Right ventricle myocardium superior (tissue), 1 donor: ENCODE data around the gene SLC5A2. TPM values are rescaled to one million over a fixed set of nuclear protein-coding genes. Genes with fewer than 3 reads are reported as not detected.
"Not testable (repeated sequence)": the region's sequence is repeated elsewhere in the genome, so short reads cannot be mapped to it uniquely, and the experiment has no call there.

Experiments
- ATAC-seq: fragments of 200-7000 bp; cut with Tn5 transposase; one replicate; pipeline ENCODE4 v1.9.1; 2020; ENCODE audit warnings: mild to moderate bottlenecking; ENCODE audit not compliant: poor library complexity
- DNase-seq: peaks from one replicate; pipeline ENCODE4 v3.0.0-alpha.2; 2020
- intact Hi-C: fragments of 100-400 bp; cut with DNase I; formaldehyde crosslinking; loops from one replicate; pipeline ENCODE4 v1.11.2; 2022
- total RNA-seq: library from RNA; stranded (reverse); fragmentation: NEBNext Ultra II Directional; extraction: Animal tissue kit (Norgen Biotek cat#: 25700); gene quantifications from one replicate; pipeline ENCODE4 v1.2.1, GENCODE V29; 2021
- donor health status: DM: no; HTN: yes; CAD: no; lungs with severe emphysema.

SLC5A2 gene
- total RNA-seq, 1 donor from 2014 or later, result not detected

GRCh38 chr16:31488468-31489297, 5.8 kb downstream of the SLC5A2 start:
- DNase-seq, result no peak
- intact Hi-C loops, result no loop called here
- ATAC-seq, result peak; percentile 46

GRCh38 chr16:31489298-31489564, 6.3 kb downstream of the SLC5A2 start:
- ATAC-seq (no peak), DNase-seq (no peak)
- intact Hi-C loops, result no loop called here

DNA sequence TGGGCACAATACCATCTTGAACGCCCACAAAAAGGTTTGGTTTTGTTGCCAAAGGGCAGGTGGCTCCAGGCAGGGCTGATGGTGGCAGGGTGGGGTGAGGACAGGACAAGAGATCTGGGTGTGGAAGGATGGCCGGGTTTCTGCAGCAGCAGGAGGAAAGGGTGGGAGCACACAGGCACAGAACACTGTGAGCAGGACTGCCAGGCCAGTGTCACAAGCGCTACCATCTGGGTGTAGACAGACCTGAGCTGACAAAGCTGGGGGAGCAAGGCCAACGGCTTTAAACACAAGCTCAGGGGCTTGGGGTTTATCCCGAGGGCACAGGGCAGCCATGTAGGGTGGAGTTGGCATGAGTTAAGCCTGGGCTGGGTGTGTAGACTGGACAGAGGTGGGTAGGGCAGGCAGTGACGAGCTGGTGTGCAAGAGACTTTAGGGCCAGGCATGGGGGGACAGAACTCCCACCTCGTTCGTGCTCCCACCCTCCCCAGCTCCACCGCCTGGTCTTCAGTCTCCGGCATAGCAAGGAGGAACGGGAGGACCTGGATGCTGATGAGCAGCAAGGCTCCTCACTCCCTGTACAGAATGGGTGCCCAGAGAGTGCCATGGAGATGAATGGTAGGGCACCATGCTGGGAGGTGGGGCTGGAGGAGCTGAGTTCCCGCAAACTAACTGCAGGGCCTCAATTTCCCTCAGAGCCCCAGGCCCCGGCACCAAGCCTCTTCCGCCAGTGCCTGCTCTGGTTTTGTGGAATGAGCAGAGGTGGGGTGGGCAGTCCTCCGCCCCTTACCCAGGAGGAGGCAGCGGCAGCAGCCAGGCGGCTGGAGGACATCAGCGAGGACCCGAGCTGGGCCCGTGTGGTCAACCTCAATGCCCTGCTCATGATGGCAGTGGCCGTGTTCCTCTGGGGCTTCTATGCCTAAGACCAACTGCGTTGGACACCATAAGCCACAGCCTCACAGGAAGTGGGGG, 7.0 kb downstream of the SLC5A2 start:
- DNase-seq (no peak), ATAC-seq (no peak)
- intact Hi-C loops, result no loop called here

- no peak for DNase-seq
- ATAC-seq, result no peak
- intact Hi-C loops, result no loop called here
These were observed 9.0 kb downstream of the SLC5A2 start for GRCh38 chr16:31491778-31492418.

- DNase-seq (no peak), ATAC-seq (no peak)
- intact Hi-C loops, result no loop called here
These were observed 10.7 kb downstream of the SLC5A2 start for GRCh38 chr16:31493506-31494125.

DNA sequence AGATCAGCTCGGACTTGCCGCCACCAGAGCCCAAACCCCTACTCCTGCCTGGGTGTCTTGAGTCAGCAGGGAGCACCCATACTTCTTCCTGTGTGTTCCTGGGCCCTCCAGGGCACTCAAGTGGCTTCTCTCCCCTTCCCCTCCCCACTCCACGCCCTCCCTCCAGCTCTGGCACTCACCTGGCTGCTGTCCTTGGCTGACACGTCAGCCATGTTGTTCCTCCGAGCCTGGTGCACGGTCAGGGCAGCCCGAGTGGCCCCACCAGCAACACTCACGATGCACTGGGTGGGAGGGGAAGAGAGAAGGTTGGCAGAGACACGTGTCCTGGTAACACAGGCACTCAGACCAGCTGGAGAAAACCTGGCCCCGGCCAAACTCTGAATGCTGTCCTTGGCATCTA, 13.7 kb downstream of the SLC5A2 start:
- intact Hi-C loops, result no loop called here
- no peak for DNase-seq
- no peak for ATAC-seq

GRCh38 chr16:31498493-31498892, 15.6 kb downstream of the SLC5A2 start:
- DNase-seq (no peak), ATAC-seq (no peak)
- intact Hi-C loops, result no loop called here

- ATAC-seq, result no peak
- DNase-seq, result no peak
- intact Hi-C loops, result no loop called here
These were observed 17.0 kb downstream of the SLC5A2 start for GRCh38 chr16:31499928-31500327.

GRCh38 chr16:31501226-31501965, 18.5 kb downstream of the SLC5A2 start:
- no peak for ATAC-seq

DNA sequence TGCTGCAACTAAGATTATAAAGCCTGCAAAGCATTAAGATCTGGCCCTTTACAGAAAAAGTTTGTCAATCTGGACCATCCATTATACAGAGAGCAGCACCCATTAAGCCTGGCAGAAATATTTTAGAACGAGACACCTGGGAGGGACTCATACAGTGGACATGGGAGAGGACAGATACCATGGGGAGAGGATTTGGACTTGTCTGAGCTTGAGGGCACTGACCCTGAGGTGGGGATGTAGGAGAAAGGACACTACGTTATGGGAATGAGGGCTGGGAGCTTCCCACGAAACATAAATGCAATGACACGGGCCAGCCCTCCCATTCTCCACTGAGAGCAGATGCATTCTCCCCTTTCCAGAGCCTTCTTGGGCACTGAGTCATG, 19.0 kb downstream of the SLC5A2 start:
- ATAC-seq, result no peak
- intact Hi-C loops, result no loop called here
- no peak for DNase-seq

More at GRCh38 chr16:31501226-31501965, 18.5 kb downstream of the SLC5A2 start:
- intact Hi-C loops, result no loop called here
- no peak for DNase-seq

DNA sequence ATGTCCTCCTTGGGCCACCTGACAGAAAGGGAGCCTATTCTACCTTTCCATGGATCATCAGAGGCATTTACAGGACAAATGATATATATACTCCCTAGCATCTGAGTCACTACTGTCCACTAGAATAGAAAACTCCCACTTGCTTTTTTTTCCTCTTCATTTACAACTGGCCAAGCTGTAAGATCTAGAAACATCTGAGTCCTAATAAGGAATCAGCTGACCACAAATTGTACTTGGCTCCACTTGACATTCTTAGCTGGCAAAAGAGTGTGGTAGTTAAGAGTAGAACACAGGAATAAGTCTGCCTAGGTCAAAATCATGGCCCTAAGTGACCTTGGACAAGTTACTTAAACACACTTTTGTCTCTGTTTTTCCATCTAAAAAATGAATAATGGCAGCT, 20.1 kb downstream of the SLC5A2 start:
- DNase-seq, result no peak
- intact Hi-C loops, result no loop called here
- ATAC-seq, result no peak

DNA sequence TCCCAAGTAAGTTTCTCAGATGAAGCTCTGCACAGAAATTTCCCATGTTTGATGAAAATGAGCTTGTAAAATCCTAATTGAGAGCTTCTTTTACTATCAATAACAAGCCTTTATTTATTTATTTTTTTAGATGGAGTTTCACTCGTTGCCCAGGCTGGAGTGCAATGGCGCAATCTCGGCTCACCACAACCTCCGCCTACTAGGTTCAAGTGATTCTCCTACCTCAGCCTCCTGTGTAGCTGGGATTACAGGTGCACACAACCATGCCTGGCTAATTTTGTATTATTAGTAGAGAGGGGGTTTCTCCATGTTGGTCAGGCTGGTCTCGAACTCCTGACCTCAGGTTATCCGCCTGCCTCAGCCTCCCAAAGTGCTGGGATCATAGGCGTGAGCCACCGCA, 20.6 kb downstream of the SLC5A2 start:
- DNase-seq, intact Hi-C loops, ATAC-seq: not testable (repeated sequence)

DNA sequence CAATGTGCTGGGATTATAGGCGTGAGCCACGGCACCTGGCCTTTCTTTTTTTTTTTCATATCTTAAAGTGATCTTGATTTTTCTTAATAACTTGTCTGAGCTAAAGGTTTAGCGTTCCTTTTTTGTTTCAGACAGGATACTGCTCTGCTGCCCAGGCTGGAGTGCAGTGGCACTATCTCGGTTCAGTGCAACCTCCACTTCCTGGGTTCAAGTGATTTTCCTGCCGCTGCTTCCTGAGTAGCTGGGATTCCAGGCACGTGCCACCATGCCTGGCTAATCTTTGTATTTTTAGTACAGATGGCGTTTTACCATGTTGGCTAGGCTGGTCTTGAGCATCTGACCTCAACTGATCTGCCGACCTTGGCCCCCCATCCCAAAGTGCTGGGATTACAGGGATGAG, 21.2 kb downstream of the SLC5A2 start:
- DNase-seq, result no peak
- no peak for ATAC-seq
- intact Hi-C loops, result no loop called here

DNA sequence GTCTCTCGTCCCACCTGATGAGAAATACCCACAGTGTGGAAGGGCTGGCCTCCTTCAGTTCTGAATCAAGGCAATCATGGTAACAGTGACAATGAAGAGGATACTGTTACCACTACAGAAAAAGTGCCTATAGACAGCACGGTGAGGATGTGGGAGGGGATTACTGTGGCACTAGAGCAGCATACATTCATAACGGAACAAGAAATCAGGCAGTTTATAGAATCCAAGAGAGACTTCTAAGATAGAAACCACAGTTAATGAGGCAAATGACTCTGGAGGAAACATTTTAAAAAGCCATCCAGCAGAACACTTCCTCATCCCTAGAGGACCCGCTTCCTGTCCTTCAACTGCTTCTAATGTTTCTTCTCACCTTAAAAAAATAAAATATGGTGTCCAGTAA, 22.6 kb downstream of the SLC5A2 start:
- ATAC-seq (no peak), DNase-seq (no peak)
- intact Hi-C loops, result no loop called here

DNA sequence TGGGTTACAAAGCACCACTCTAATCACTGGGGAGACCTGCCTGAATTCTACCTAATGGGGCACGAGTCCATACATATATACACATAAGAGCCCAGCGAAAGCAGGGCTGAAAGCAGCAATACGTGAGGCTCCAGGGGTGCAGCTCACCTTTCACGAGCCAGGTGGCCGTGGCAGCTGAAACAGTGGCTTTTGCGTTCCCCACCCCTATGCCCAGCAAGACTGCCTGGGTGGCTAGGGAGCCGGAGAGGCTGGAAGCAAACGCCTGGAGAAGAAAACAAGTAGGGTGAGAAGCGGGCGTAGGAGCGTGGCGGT, 24.6 kb downstream of the SLC5A2 start:
- intact Hi-C loops, result no loop called here
- no peak for DNase-seq
- ATAC-seq, result no peak

GRCh38 chr16:31507929-31508705, 25.2 kb downstream of the SLC5A2 start, which contains the start of gene RUSF1:
Gene RUSF1, minus strand, starts transcription at chr16:31508391. Its CDS starts 18 bp downstream, at chr16:31508373.
- peak; percentile 99 for ATAC-seq
- intact Hi-C loops, result no loop called here
- peak; percentile 97 for DNase-seq

DNA sequence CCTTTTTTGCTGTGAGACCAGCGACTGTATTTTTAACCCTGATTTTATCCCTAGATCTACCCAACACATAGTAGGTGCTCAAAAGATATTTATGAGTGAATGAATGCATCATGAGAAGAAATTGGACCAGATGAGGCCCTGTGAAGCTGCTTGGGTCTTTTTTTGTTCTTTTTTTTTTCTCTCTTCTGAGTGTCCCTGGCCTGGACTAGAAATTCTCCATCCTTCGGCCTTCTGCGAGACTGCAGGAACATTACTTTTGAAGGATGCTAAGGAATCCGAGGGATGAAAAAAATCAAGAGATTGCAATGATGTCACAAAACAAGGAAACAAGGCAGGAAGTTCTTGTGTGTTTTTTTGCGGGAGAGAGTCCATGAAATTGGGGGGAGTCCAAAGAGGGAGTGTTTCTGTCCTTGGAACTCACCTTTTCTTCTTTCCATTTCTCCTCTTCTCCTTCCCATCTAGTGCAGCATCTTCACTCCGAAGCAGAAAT, 25.8 kb downstream of the SLC5A2 start:
- ATAC-seq (peak; percentile 11), DNase-seq (no peak)
- intact Hi-C loops, result no loop called here

DNA sequence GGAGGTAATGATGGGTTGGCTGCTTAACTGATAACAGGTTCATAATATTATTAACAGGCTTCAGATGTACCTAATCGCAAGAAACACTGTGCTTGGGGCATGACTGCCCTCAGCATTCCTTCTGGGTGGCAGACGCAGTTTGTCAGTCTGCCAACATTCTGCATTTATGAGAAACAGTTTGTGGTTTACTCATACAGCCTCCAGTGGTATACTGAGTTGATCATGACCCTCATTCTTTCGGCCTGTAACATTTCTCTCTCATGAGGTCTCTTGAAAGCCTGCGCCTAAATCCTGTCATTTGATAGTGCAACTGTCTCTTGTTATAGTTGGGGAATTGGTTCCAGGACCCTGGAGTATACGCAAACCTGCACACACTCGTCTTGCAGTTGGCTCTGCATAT, 30.2 kb downstream of the SLC5A2 start:
- DNase-seq, result no peak
- ATAC-seq, result no peak
- intact Hi-C loops, result no loop called here
